HFF-Myc (cell line): Measurements from ENCODE around the gene IMPDH1.

Experiments used
- DNase-seq: peaks from one replicate; pipeline ENCODE4 v3.0.0-alpha.2; 2011; ENCODE audit warnings: low read depth; ENCODE audit errors: extremely low read depth
- H3K4me3 ChIP-seq: replicated peaks from 2 replicates; pipeline ENCODE4 v1.5.1; 2011; ENCODE audit warnings: low read depth, mild to moderate bottlenecking, control low read depth, low read length
- CTCF ChIP-seq: IDR thresholded peaks from 2 replicates; pipeline ENCODE4 v1.5.1; 2012; ENCODE audit warnings: mild to moderate bottlenecking, low read depth, low read length, control low read depth; ENCODE audit errors: missing control alignments

IMPDH1 gene

GRCh38 chr7:128434413-128435326 is 24.9 kb upstream of the IMPDH1 start:
- no peak for TF ChIP-seq CTCF
- H3K4me3 ChIP-seq = no peak overlapping the region
- no peak for DNase-seq

DNA sequence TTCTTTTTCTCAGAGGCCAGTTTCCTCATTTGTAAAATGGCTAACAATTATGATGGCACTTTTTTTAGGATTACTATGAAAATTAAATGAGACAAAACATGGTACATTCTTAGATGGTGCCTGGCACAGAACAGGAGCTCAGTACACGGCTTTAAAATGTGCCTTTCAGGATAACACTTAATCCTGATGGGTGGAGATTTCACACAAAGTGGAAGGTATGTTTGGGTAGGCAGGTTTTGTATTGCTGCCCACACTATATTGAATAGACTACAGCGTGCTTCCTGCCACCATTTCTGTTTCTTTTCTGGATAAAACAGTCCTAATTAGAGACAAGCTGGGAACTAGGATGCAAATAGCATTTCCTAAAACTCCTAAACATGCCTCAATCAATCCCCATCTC is 22.0 kb upstream of the IMPDH1 start:
- no peak for DNase-seq
- no peak overlapping the region for H3K4me3 ChIP-seq
- no peak for TF ChIP-seq CTCF

DNA sequence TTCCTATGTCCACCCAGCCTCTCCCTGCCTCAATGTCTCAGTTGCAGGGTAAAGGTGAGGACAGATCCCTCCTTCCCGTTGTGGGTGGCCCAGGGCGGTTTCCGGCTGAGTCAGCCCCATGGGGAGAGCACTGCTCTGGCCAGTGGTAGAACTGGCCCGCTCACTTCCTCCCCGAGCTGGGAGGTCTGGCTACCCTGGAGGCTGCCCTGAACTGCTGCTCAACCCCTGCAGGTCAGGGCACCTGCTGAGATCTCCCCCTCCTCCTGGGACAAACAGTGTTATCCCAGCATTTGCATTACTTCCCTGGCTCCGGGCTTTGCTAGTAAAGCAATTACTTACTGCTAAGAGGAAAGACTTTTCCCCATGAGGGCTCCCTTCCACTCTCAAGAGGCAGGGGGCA is 21.4 kb upstream of the IMPDH1 start:
- DNase-seq = no peak
- no peak for TF ChIP-seq CTCF

GRCh38 chr7:128430207-128430606 is 20.4 kb upstream of the IMPDH1 start:
- TF ChIP-seq CTCF = no peak
- no peak for DNase-seq
- H3K4me3 ChIP-seq = no peak overlapping the region

More for the DNA sequence above, 21.4 kb upstream of the IMPDH1 start:
- no peak overlapping the region for H3K4me3 ChIP-seq

DNA sequence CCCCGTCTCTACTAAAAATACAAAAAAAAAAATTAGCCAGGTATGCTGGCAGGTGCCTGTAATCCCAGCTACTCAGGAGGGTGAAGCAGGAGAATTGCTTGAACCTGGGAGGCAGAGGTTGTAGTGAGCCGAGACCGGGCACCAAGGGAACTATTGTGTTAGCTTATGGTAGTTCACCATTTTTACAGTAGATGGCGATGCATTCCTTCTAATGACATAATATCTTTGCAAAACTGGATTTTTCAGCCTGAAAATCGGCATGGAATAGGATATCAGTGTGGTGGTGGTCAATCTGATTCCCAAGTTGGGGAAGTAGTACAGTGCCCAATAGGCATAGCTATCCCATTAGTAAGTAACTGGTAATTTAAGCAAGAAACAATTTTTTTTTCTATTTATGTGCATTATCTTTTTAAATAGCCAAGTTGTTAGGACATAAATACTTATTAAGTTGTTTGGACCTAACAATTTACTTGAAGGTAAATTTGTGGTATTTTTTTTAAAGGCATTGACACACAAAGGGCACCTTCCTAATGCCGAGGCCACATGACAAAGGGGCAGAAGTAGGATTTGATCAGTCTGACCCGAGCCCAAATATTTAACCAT is 17.6 kb upstream of the IMPDH1 start:
- peak; percentile 46 for TF ChIP-seq CTCF
- peak; percentile 57 for DNase-seq
- no peak overlapping the region for H3K4me3 ChIP-seq

DNA sequence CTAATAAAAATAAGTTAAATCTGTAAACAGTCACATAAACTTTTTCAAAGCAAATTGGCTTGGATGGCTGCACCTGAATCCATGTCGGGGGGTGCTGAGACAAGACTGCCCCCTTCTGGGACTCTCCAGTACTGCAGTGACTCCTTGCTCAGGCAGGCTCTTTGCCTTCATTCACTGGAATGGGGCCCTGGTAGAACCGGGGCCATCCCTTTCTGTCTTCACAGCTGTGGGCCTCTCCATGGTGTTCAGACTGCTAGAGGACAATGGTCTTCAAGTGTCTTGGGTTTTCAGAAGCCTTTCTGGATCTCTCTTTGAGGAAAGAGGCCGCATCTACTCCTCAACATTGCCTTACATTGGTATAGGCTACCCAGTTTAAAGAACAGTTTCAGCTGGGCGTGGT is 16.1 kb upstream of the IMPDH1 start:
- DNase-seq = no peak
- peak; percentile 97 for TF ChIP-seq CTCF
- no peak overlapping the region for H3K4me3 ChIP-seq
